Fibroblast of mammary gland (primary cell): ENCODE results near the gene ABCA1.

Experiments
- DNase-seq: peaks from one replicate; pipeline ENCODE4 v3.0.0-alpha.2; 2010; ENCODE audit warnings: low read depth
- H3K4me3 ChIP-seq: 2 replicates; pipeline ENCODE4 v1.5.1; 2011; ENCODE audit warnings: low read depth, mild to moderate bottlenecking, low read length, moderate library complexity; ENCODE audit not compliant: control insufficient read depth
- CTCF ChIP-seq: conservative IDR thresholded peaks from 2 replicates; pipeline ENCODE4 v1.5.1; 2011; ENCODE audit warnings: low read depth, low read length, inconsistent platforms; ENCODE audit not compliant: control insufficient read depth, insufficient read depth

Gene ABCA1

GRCh38 chr9:104850786-104851545 lies 77.0 kb downstream of the ABCA1 start:
- no peak for DNase-seq
- no peak overlapping the region for H3K4me3 ChIP-seq
- TF ChIP-seq CTCF, result no peak

DNA sequence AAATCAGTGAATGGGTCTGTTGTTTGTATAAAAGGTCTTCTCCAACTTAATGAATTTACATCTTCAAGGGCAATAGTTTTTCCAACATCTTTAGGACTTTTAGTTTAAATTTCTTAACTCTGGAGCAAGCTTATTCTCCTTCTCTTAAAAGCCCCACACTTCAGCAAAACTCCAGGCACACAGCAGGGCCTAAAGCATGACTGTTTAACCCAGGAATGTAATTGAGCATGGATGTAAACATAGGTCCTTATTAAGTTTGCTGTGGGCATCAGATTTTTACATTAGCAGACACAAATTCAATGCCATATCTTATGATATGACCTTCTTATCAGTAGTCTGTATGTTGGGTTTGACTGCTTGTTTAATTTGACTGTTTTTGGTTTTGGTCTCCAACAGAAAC lies 78.9 kb downstream of the ABCA1 start:
- no peak for DNase-seq
- no peak for TF ChIP-seq CTCF
- no peak overlapping the region for H3K4me3 ChIP-seq

GRCh38 chr9:104844710-104845109 lies 83.2 kb downstream of the ABCA1 start:
- no peak overlapping the region for H3K4me3 ChIP-seq
- no peak for TF ChIP-seq CTCF
- no peak for DNase-seq

- peak; percentile 58 for DNase-seq
- H3K4me3 ChIP-seq, result no peak overlapping the region
- no peak for TF ChIP-seq CTCF
These were observed 84.2 kb downstream of the ABCA1 start for GRCh38 chr9:104843644-104844240.

DNA sequence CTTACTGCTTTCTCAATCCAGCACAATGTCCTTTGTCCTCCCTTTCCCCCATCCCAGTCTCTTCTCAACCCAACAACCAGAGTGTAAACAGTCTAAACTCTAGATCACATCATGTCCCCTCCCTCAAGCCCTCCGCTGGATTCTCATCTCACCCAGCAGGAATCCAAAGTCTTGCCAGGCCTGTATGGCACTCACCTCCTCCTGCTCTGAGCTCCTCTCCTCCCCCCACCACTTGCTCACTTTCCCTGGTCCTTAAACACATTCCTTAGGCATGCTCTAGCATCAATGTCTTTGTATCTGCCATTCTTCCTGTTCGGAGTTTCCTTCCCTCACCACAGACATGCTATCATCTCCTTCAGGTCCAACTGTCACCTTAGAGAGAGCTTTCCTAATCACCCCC lies 85.3 kb downstream of the ABCA1 start:
- no peak for DNase-seq
- no peak overlapping the region for H3K4me3 ChIP-seq

DNA sequence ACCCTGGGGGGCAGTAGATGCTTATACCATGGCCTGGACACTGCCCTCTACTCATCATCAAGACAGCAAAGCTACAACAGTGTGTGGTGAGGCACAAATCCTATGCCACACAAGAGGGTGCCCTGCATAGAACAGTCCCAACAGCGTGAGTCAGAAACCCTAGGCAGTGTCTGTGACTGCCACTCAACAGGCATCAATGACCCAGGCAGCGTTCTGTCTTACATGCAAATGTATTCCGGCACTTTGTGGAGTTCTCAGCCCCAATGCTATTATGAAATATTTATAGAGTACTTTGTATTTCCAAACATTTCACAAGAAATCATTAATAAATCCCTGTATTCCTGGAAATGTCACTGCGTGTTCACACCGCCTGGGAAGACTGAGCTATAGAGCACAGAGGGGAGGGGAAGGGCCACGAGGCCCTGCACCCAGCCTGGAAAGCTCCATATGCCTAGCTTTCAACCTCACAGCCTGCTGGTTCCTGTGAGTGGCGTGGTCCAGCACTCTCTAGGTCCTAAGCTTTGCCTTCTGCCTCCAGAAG lies 86.3 kb downstream of the ABCA1 start:
- no peak overlapping the region for H3K4me3 ChIP-seq
- TF ChIP-seq CTCF, result no peak
- no peak for DNase-seq

More for the DNA sequence above, 85.3 kb downstream of the ABCA1 start:
- no peak for TF ChIP-seq CTCF

- no peak for TF ChIP-seq CTCF
- no peak overlapping the region for H3K4me3 ChIP-seq
- no peak for DNase-seq
These were observed 89.0 kb downstream of the ABCA1 start for GRCh38 chr9:104838958-104839357.
